ENCODE measurements around the gene DNAH17. TPM values are rescaled to one million over a fixed set of nuclear protein-coding genes. Genes with fewer than 3 reads are reported as not detected.

The DNAH17 gene
- total RNA-seq, 1 experiment from 2014 or later, result 0.11 TPM

- POLR2A ChIA-PET (ENCODE audit: low non-redundant PET), result no interaction called here
- Histone ChIP-seq H3K27ac (ENCODE audit: low read depth, low read length, poor library complexity, severe bottlenecking) (no peak overlapping the region), H3K4me1 (ENCODE audit: insufficient read depth, low read length, poor library complexity, severe bottlenecking) (peaks cover 4% of the 10 kb centered on the region), H3K9me3 (ENCODE audit: low read depth, low read length, poor library complexity, severe bottlenecking) (no peaks in the 10 kb centered on the region), H3K36me3 (ENCODE audit: insufficient read depth, low read length, poor library complexity, severe bottlenecking) (no peaks in the 10 kb centered on the region), H3K27me3 (replicated peaks; ENCODE audit: insufficient read depth, low read depth, low read length, poor library complexity) (no peaks in the 10 kb centered on the region), H3K4me3 (ENCODE audit: low read depth, low read length, poor library complexity, severe bottlenecking) (no peak overlapping the region)
- intact Hi-C loops (cut with micrococcal nuclease; ENCODE audit: unreplicated experiment), result no loop called here
- CTCF ChIA-PET, result interaction anchor here (1.2 kb wide), 1 partner anchor 219 kb away, joined by 4 read pairs; no protein-coding TSS in a partner anchor
- no peak for DNase-seq (ENCODE audit: low spot score)
- TF ChIP-seq EZH2 (IDR thresholded peaks at IDR 0.05; ENCODE audit: borderline replicate concordance, low read depth, low read length, poor library complexity, severe bottlenecking), result no peak
- TF ChIP-seq, protein P1, sequence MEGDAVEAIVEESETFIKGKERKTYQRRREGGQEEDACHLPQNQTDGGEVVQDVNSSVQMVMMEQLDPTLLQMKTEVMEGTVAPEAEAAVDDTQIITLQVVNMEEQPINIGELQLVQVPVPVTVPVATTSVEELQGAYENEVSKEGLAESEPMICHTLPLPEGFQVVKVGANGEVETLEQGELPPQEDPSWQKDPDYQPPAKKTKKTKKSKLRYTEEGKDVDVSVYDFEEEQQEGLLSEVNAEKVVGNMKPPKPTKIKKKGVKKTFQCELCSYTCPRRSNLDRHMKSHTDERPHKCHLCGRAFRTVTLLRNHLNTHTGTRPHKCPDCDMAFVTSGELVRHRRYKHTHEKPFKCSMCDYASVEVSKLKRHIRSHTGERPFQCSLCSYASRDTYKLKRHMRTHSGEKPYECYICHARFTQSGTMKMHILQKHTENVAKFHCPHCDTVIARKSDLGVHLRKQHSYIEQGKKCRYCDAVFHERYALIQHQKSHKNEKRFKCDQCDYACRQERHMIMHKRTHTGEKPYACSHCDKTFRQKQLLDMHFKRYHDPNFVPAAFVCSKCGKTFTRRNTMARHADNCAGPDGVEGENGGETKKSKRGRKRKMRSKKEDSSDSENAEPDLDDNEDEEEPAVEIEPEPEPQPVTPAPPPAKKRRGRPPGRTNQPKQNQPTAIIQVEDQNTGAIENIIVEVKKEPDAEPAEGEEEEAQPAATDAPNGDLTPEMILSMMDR (conservative IDR thresholded peaks at IDR 0.05; ENCODE audit: low read depth, low read length), result no peak
- BruUV-seq (replicated peaks), result no TSS peak
These were observed 88.1 kb downstream of the DNAH17 start for GRCh38 chr17:78488867-78489634.

- no TSS peak for BruUV-seq (replicated peaks)
- intact Hi-C loops (cut with micrococcal nuclease; ENCODE audit: unreplicated experiment), result no loop called here
- POLR2A ChIA-PET (ENCODE audit: low non-redundant PET), result no interaction called here
These were observed 89.0 kb downstream of the DNAH17 start for GRCh38 chr17:78488156-78488555.

DNA sequence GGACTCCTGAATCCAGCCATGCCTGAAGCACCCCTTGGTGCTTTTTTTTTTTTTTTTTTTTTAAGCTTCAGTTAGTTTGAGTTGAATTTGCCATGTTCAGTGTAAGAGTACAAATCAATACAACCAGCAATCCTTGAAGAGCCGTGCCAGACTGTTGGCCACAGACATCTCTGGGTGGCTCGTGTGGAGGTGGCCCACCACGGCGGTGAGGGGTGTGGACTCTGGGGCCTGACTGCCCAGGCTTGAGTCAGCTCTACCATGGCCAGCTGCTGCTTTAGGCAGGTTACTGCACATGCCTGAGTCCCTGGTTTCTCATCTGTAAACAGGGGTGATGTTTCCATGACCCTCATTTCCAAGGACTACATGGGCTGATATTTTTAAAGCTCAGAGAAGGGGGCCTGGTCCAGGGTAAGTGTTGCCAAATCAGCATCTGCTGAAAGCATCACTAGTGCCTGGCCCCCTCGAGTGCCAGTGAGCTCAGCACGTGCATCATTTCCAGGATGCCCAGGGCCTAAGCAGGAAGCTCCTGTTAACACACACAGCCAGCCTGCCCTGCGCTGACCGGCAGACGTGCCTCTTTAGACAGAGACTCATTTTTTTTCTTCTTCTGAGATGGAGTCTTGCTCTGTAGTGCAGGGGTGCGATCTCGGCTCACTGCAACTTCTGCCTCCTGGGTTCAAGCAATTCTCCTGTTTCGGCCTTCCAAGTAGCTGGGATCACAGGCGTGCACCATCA is 90.1 kb downstream of the DNAH17 start:
- ChIA-PET POLR2A (ENCODE audit: low non-redundant PET) (no interaction called here), CTCF (no interaction called here)
- Histone ChIP-seq H3K4me1 (ENCODE audit: insufficient read depth, low read length, poor library complexity, severe bottlenecking) (peaks cover 7% of the 10 kb centered on the region), H3K4me3 (ENCODE audit: low read depth, low read length, poor library complexity, severe bottlenecking) (no peak overlapping the region), H3K9me3 (ENCODE audit: low read depth, low read length, poor library complexity, severe bottlenecking) (no peaks in the 10 kb centered on the region), H3K27me3 (replicated peaks; ENCODE audit: insufficient read depth, low read depth, low read length, poor library complexity) (no peaks in the 10 kb centered on the region), H3K27ac (ENCODE audit: low read depth, low read length, poor library complexity, severe bottlenecking) (no peak overlapping the region), H3K36me3 (ENCODE audit: insufficient read depth, low read length, poor library complexity, severe bottlenecking) (no peaks in the 10 kb centered on the region)
- no TSS peak for BruUV-seq (replicated peaks)
- DNase-seq (ENCODE audit: low spot score), result no peak
- intact Hi-C loops (cut with micrococcal nuclease; ENCODE audit: unreplicated experiment), result no loop called here
- TF ChIP-seq, protein P1 (conservative IDR thresholded peaks at IDR 0.05; ENCODE audit: low read depth, low read length), result no peak

More at GRCh38 chr17:78488156-78488555, 89.0 kb downstream of the DNAH17 start:
- TF ChIP-seq EZH2 (IDR thresholded peaks at IDR 0.05; ENCODE audit: borderline replicate concordance, low read depth, low read length, poor library complexity, severe bottlenecking), result no peak
- TF ChIP-seq, protein P1 (conservative IDR thresholded peaks at IDR 0.05; ENCODE audit: low read depth, low read length), result no peak
- CTCF ChIA-PET, result no interaction called here
- Histone ChIP-seq H3K27ac (ENCODE audit: low read depth, low read length, poor library complexity, severe bottlenecking) (no peak overlapping the region), H3K4me3 (ENCODE audit: low read depth, low read length, poor library complexity, severe bottlenecking) (no peak overlapping the region), H3K36me3 (ENCODE audit: insufficient read depth, low read length, poor library complexity, severe bottlenecking) (no peaks in the 10 kb centered on the region), H3K4me1 (ENCODE audit: insufficient read depth, low read length, poor library complexity, severe bottlenecking) (peaks cover 7% of the 10 kb centered on the region), H3K27me3 (replicated peaks; ENCODE audit: insufficient read depth, low read depth, low read length, poor library complexity) (no peaks in the 10 kb centered on the region), H3K9me3 (ENCODE audit: low read depth, low read length, poor library complexity, severe bottlenecking) (no peaks in the 10 kb centered on the region)
- no peak for DNase-seq (ENCODE audit: low spot score)
